GM18867 (cell line): ENCODE results near the gene PRTN3.
"Not testable (repeated sequence)": the region's sequence is repeated elsewhere in the genome, so short reads cannot be mapped to it uniquely, and the experiment has no call there.

Experiments used
- ATAC-seq: cut with Tn5 transposase; IDR thresholded peaks from one replicate; pipeline ENCODE4 v1.9.1; 2021; ENCODE audit warnings: mild to moderate bottlenecking, moderate library complexity; ENCODE audit not compliant: unreplicated experiment

The PRTN3 gene

GRCh38 chr19:815079-815774 lies 25.6 kb upstream of the PRTN3 start:
- no peak for ATAC-seq

DNA sequence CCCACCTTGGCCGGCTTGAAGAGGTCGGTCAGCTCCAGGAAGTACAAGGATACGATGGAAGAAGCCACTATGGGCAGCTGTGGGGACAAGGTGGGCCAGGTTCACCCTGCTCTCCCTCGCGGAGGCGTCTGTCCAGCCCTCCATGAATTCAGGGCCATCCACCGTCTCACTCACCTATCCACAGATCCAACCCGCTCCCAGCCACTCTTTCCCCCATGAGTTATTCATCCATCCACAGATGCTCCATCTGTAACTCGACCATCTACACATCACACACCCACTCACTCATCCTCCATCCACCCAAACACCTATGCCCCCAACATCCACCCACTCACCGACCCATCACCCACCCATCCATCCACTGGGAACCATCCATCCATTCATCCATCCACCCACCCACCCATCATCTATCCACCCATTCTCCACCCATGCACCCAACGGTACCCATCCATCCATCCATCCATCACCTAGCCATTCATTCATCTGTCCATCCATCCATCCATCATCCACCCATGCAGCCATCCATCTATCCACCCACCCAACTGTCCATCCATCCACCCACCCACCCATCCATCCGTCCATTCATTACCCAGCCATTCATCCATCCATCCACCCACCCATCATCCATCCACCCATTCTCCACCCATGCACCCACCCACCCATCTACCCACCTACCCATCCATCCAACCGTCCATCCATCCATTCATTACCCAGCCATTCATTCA lies 24.9 kb upstream of the PRTN3 start:
- ATAC-seq = no peak

- no peak for ATAC-seq
Measured at GRCh38 chr19:816500-816857, 24.3 kb upstream of the PRTN3 start.

GRCh38 chr19:820212-820611 lies 20.6 kb upstream of the PRTN3 start:
- ATAC-seq = not testable (repeated sequence)

- ATAC-seq = no peak
Measured at GRCh38 chr19:821231-821824, 19.5 kb upstream of the PRTN3 start.

DNA sequence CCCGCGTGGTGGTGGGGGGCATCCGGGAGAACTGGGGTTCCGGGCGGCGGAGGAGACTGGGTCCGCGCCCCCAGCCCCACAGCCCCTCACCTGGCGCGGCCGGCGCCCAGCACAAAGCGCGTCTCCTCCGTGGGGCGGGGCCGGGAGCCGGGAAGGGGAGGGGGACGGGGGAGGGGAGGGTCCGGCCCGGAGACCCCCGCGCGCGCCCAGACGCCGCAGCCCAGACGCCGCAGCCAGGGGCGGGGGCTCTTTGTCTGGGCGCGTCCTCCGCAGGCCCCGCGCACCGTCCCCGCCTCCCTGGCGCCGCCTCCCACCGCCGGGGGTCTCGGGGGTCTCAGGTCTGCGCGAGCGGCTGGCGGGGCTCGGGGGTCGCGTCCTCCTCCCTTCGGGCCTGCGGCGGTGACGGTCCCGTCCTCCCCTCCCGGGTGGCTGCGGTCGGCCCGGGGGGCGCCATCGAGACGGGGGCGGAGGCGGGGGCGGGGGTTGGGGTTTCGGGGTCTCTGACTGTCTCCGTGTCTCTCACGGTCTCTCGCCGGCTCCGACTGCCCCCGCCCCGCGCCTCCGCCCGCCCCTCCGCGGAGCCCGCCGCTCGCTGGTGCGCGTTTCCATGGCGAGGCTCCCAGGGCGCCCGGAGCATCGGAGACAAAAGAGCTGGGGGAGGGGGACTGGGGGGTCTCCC lies 18.8 kb upstream of the PRTN3 start, which contains the start of gene PLPPR3:
PLPPR3 (minus strand) TSS at position 131 of the 679 bp plus-strand sequence. CDS start 396 bp downstream, outside the sequence.
- ATAC-seq = no peak

DNA sequence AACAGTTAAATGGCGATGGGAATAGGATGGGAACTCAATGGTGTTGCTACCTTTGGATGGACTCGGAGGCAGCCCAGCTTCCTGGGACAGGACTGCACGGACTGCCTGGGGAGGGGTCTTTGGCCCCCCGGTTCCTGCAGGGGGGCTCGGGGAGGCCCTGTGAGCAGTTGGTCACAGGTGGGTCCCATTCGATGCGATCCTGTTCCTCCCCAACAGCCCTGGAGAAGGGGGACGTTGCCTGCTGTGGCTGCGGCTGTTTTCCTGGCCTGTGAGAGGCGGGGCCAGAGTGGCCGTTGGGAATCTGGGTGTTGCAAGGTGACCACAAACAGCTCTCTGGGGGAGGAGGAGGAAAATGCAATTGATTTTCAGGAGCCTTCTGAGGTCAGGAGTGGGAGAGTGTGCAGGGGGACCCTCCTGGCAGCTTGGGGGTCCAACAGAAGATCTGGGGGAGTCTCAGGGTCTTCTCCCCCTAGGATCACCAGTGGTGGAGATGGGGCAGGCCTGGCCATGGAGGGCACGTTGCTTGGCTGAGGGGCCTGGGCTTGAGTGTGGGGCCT lies 17.2 kb upstream of the PRTN3 start:
- ATAC-seq = no peak

DNA sequence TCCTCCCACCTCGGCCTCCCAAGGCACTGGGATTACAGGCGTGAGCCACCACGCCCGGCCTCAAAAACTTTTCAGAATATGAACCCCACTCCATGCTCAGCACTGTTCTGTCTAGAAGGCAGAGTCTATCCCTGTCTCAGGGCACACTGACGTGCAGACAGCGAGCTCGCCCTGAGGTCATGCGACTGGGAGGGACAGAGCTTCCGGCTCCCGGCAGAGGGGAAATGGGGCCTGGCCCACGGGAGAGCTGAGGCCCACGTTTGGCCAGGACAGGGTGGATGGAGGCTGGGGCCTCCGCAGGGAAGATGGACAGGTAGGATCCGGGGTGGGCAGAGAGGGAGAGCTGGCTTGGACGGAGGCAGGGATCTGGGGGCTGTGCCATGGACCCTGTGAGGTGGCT lies 15.9 kb upstream of the PRTN3 start:
- no peak for ATAC-seq

- ATAC-seq = no peak
Measured at GRCh38 chr19:825897-826644, 14.7 kb upstream of the PRTN3 start.

GRCh38 chr19:827314-827709 lies 13.5 kb upstream of the PRTN3 start:
- no peak for ATAC-seq

DNA sequence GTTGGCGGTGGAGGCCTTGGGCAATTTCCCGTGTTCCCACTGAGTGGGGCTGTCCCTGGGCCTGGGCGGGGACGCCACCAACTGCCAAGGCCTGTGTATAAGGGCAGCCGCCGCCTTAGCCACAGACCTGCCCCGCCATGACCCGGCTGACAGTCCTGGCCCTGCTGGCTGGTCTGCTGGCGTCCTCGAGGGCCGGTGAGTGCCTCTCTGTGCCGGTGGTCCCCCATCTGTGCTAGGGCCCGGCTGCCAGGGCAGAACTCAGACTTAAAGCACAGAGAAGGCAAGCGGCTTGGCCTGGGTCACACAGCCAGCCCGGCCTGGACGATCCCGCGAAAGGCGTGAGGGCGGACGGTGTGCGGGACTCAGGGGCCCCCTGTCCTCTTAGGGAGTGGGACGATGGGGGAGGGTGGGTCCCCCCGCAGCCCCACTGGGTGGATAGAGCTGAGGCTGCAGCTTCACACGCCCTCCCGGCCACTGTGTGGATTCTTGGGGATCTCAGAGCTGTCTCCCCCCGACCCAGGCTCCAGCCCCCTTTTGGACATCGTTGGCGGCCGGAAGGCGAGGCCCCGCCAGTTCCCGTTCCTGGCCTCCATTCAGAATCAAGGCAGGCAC lies 13.0 kb upstream of the PRTN3 start, which contains the start of gene AZU1:
AZU1 (plus strand) TSS at position 128 of the 612 bp plus-strand sequence; CDS start at position 138, 10 bp downstream.
- no peak for ATAC-seq

- no peak for ATAC-seq
Measured at GRCh38 chr19:829129-829758, 11.6 kb upstream of the PRTN3 start.

DNA sequence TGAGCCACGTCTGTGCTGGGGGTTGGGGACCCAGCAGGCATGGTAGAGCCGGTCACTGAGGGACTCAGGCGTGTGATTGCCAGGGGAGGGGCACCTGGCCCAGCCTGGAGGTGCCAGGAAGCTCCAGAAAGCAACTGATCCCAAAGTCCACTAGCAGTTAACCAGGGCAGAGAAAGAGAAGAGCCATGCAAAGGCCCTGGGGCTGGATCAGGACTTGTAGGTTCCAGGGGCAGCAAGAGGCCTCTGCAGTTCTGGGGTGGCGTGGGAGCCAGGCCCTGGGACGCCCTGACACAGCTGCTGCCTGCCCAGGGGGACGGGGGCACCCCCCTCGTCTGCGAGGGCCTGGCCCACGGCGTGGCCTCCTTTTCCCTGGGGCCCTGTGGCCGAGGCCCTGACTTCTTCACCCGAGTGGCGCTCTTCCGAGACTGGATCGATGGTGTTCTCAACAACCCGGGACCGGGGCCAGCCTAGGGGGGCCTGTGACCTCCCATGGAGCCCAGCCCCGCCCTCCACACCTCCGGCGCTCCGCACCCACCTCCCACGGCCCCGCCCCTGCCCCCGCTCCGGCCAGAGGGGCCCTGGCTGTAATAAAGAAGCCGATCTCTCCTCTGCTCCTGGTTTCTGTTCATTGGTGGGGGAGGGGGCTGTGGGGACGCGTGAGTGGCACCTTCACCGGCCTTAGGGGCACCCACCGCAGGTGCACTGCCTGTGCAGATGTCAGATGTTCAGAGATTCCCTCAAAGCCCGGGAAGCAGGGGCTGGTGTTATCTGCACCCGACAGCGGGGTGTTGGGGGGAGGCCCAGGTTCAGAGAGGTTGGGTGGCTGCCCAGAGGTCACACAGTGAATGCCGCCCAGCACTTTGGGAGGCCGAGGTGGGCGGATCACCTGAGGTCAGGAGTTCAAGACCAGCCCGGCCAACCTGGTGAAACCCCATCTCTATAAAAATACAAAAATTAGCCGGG lies 9.1 kb upstream of the PRTN3 start:
- no peak for ATAC-seq

- ATAC-seq = no peak
Measured at GRCh38 chr19:834216-834615, 6.6 kb upstream of the PRTN3 start.

GRCh38 chr19:835210-835810 lies 5.5 kb upstream of the PRTN3 start:
- no peak for ATAC-seq

DNA sequence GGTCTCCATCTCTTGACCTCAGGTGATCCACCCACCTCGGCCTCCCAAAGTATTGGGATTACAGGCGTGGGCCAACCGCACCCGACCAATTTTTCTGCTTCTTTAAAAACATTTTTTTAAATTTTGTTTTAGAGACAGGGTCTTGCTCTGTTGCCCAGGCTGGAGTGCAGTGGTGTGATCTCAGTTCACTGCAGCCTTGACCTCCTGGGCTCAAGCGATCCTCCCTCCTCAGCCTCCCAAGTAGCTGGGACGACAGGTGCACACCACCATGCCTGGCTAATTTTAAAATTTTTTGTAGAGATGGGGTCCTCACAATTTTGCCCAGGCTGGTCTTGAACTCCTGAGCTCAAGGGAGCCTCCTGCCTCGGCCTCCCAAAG lies 2.0 kb downstream of the PRTN3 start:
- not testable (repeated sequence) for ATAC-seq

DNA sequence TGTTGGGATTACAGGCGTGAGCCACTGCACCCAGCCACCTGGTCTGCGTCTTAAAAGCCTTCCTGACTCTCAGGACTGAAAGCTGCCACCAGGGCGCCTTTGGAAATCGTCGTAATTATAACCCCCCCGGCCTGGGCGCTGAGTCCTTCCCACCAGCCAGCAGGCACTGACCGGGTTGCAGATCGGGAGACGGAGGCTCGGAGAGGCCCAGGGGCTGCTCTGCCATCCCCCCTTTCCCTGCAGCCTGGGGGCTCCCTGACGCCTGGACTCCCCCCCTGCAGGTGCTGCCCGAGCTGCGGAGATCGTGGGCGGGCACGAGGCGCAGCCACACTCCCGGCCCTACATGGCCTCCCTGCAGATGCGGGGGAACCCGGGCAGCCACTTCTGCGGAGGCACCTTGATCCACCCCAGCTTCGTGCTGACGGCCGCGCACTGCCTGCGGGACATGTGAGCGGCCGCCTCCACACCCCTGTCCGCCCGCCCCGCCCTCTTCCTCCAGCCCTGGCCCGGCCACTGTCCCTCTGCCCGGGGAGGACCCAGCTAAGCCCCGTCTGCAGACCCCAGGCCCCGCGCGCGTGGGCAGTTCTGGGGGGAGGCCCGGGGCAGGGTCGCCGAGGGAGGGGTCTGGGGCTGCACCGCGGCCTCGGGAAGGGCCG lies 2.5 kb downstream of the PRTN3 start:
- ATAC-seq = no peak
